ENCODE results near the gene NEK8.

NEK8 gene

GRCh38 chr17:28700830-28701492, 27.6 kb upstream of the NEK8 start:
- Histone ChIP-seq H3K4me1 (ENCODE audit: control insufficient read depth, insufficient read depth, low read length) (no peaks in the 10 kb centered on the region), H3K9ac (ENCODE audit: low read length in 2 of 2) (no peak overlapping the region), H3K9me3 (ENCODE audit: control insufficient read depth in 2 of 2, low read length in 2 of 2) (no peaks in the 10 kb centered on the region), H3K27me3 (ENCODE audit: control insufficient read depth in 1 of 2, insufficient read depth in 2 of 2, low read length in 2 of 2) (no peaks in the 10 kb centered on the region), H3K27ac (ENCODE audit: low read length) (no peak overlapping the region), H3K4me3 (ENCODE audit: low read length in 2 of 2) (no peak overlapping the region), H3K36me3 (ENCODE audit: control insufficient read depth in 2 of 2, insufficient read depth in 2 of 2, low read length in 2 of 2) (peaks cover 65 to 76% of the 10 kb centered on the region in 2 donors)

- H3K27me3 ChIP-seq (ENCODE audit: control insufficient read depth in 1 of 2, insufficient read depth in 2 of 2, low read length in 2 of 2): no peaks in the 10 kb centered on the region
- H3K27ac ChIP-seq (ENCODE audit: low read length): no peak overlapping the region
- H3K4me1 ChIP-seq (ENCODE audit: control insufficient read depth, insufficient read depth, low read length): no peaks in the 10 kb centered on the region
- no peaks in the 10 kb centered on the region for H3K9me3 ChIP-seq (ENCODE audit: control insufficient read depth in 2 of 2, low read length in 2 of 2)
- no peak overlapping the region for H3K4me3 ChIP-seq (ENCODE audit: low read length in 2 of 2)
- peaks cover 56 to 65% of the 10 kb centered on the region in 2 donors for H3K36me3 ChIP-seq (ENCODE audit: control insufficient read depth in 2 of 2, insufficient read depth in 2 of 2, low read length in 2 of 2)
- H3K9ac ChIP-seq (ENCODE audit: low read length in 2 of 2): no peak overlapping the region
Observed at GRCh38 chr17:28702026-28702751, 26.4 kb upstream of the NEK8 start.

GRCh38 chr17:28702752-28703150, 25.8 kb upstream of the NEK8 start:
- Histone ChIP-seq H3K9ac (ENCODE audit: low read length in 2 of 2) (no peak overlapping the region), H3K27ac (ENCODE audit: low read length) (no peak overlapping the region), H3K9me3 (ENCODE audit: control insufficient read depth in 2 of 2, low read length in 2 of 2) (no peaks in the 10 kb centered on the region), H3K27me3 (ENCODE audit: control insufficient read depth in 1 of 2, insufficient read depth in 2 of 2, low read length in 2 of 2) (no peaks in the 10 kb centered on the region), H3K4me1 (ENCODE audit: control insufficient read depth, insufficient read depth, low read length) (no peaks in the 10 kb centered on the region), H3K36me3 (ENCODE audit: control insufficient read depth in 2 of 2, insufficient read depth in 2 of 2, low read length in 2 of 2) (peaks cover 50 to 60% of the 10 kb centered on the region in 2 donors), H3K4me3 (ENCODE audit: low read length in 2 of 2) (no peak overlapping the region)

GRCh38 chr17:28703552-28704218, 24.9 kb upstream of the NEK8 start:
- peaks cover 42 to 51% of the 10 kb centered on the region in 2 donors for H3K36me3 ChIP-seq (ENCODE audit: control insufficient read depth in 2 of 2, insufficient read depth in 2 of 2, low read length in 2 of 2)
- H3K27me3 ChIP-seq (ENCODE audit: control insufficient read depth in 1 of 2, insufficient read depth in 2 of 2, low read length in 2 of 2): no peaks in the 10 kb centered on the region
- no peak overlapping the region for H3K27ac ChIP-seq (ENCODE audit: low read length)
- no peak overlapping the region for H3K9ac ChIP-seq (ENCODE audit: low read length in 2 of 2)
- H3K4me3 ChIP-seq (ENCODE audit: low read length in 2 of 2): no peak overlapping the region
- no peaks in the 10 kb centered on the region for H3K9me3 ChIP-seq (ENCODE audit: control insufficient read depth in 2 of 2, low read length in 2 of 2)
- H3K4me1 ChIP-seq (ENCODE audit: control insufficient read depth, insufficient read depth, low read length): no peaks in the 10 kb centered on the region

- Histone ChIP-seq H3K27ac (ENCODE audit: low read length) (no peak overlapping the region), H3K36me3 (ENCODE audit: control insufficient read depth in 2 of 2, insufficient read depth in 2 of 2, low read length in 2 of 2) (peaks cover 35 to 44% of the 10 kb centered on the region in 2 donors), H3K27me3 (ENCODE audit: control insufficient read depth in 1 of 2, insufficient read depth in 2 of 2, low read length in 2 of 2) (no peaks in the 10 kb centered on the region), H3K9me3 (ENCODE audit: control insufficient read depth in 2 of 2, low read length in 2 of 2) (no peaks in the 10 kb centered on the region), H3K9ac (ENCODE audit: low read length in 2 of 2) (no peak overlapping the region), H3K4me1 (ENCODE audit: control insufficient read depth, insufficient read depth, low read length) (no peaks in the 10 kb centered on the region), H3K4me3 (ENCODE audit: low read length in 2 of 2) (no peak overlapping the region)
Observed at GRCh38 chr17:28704219-28704858, 24.2 kb upstream of the NEK8 start.

GRCh38 chr17:28705074-28705659, 23.4 kb upstream of the NEK8 start:
- Histone ChIP-seq H3K27ac (ENCODE audit: low read length) (no peak overlapping the region), H3K36me3 (ENCODE audit: control insufficient read depth in 2 of 2, insufficient read depth in 2 of 2, low read length in 2 of 2) (peaks cover 27 to 36% of the 10 kb centered on the region in 2 donors), H3K27me3 (ENCODE audit: control insufficient read depth in 1 of 2, insufficient read depth in 2 of 2, low read length in 2 of 2) (no peaks in the 10 kb centered on the region), H3K4me1 (ENCODE audit: control insufficient read depth, insufficient read depth, low read length) (peaks cover 2% of the 10 kb centered on the region), H3K4me3 (ENCODE audit: low read length in 2 of 2) (no peak overlapping the region), H3K9me3 (ENCODE audit: control insufficient read depth in 2 of 2, low read length in 2 of 2) (no peaks in the 10 kb centered on the region), H3K9ac (ENCODE audit: low read length in 2 of 2) (no peak overlapping the region)

- peaks cover 6% of the 10 kb centered on the region for H3K4me1 ChIP-seq (ENCODE audit: control insufficient read depth, insufficient read depth, low read length)
- H3K27ac ChIP-seq (ENCODE audit: low read length): no peak overlapping the region
- no peak overlapping the region for H3K9ac ChIP-seq (ENCODE audit: low read length in 2 of 2)
- H3K27me3 ChIP-seq (ENCODE audit: control insufficient read depth in 1 of 2, insufficient read depth in 2 of 2, low read length in 2 of 2): no peaks in the 10 kb centered on the region
- H3K4me3 ChIP-seq (ENCODE audit: low read length in 2 of 2): no peak overlapping the region
- no peaks in the 10 kb centered on the region for H3K9me3 ChIP-seq (ENCODE audit: control insufficient read depth in 2 of 2, low read length in 2 of 2)
- peaks cover 20 to 29% of the 10 kb centered on the region in 2 donors for H3K36me3 ChIP-seq (ENCODE audit: control insufficient read depth in 2 of 2, insufficient read depth in 2 of 2, low read length in 2 of 2)
Observed at GRCh38 chr17:28705728-28706334, 22.8 kb upstream of the NEK8 start.

GRCh38 chr17:28706471-28707338, 21.9 kb upstream of the NEK8 start:
- H3K9ac ChIP-seq (ENCODE audit: low read length in 2 of 2): no peak overlapping the region
- peaks cover 11 to 21% of the 10 kb centered on the region in 2 donors for H3K36me3 ChIP-seq (ENCODE audit: control insufficient read depth in 2 of 2, insufficient read depth in 2 of 2, low read length in 2 of 2)
- H3K9me3 ChIP-seq (ENCODE audit: control insufficient read depth in 2 of 2, low read length in 2 of 2): no peaks in the 10 kb centered on the region
- H3K27me3 ChIP-seq (ENCODE audit: control insufficient read depth in 1 of 2, insufficient read depth in 2 of 2, low read length in 2 of 2): no peaks in the 10 kb centered on the region
- H3K27ac ChIP-seq (ENCODE audit: low read length): no peak overlapping the region
- no peak overlapping the region for H3K4me3 ChIP-seq (ENCODE audit: low read length in 2 of 2)
- H3K4me1 ChIP-seq (ENCODE audit: control insufficient read depth, insufficient read depth, low read length): peaks cover 12% of the 10 kb centered on the region

- Histone ChIP-seq H3K9me3 (ENCODE audit: control insufficient read depth in 2 of 2, low read length in 2 of 2) (no peaks in the 10 kb centered on the region), H3K4me1 (ENCODE audit: control insufficient read depth, insufficient read depth, low read length) (peaks cover 16% of the 10 kb centered on the region), H3K27me3 (ENCODE audit: control insufficient read depth in 1 of 2, insufficient read depth in 2 of 2, low read length in 2 of 2) (no peaks in the 10 kb centered on the region), H3K9ac (ENCODE audit: low read length in 2 of 2) (no peak overlapping the region), H3K4me3 (ENCODE audit: low read length in 2 of 2) (no peak overlapping the region), H3K27ac (ENCODE audit: low read length) (no peak overlapping the region), H3K36me3 (ENCODE audit: control insufficient read depth in 2 of 2, insufficient read depth in 2 of 2, low read length in 2 of 2) (peaks cover 7 to 14% of the 10 kb centered on the region in 2 donors)
Observed at GRCh38 chr17:28707339-28707720, 21.3 kb upstream of the NEK8 start.
